NCI-H2227 (cell line): ENCODE measurements around the gene DSCAM.

Experiments used
- DNase-seq: peaks from one replicate; lab custom pipeline; 2025; ENCODE audit not compliant: unreplicated experiment; lab: John Stamatoyannopoulos, UW

DSCAM gene

DNA sequence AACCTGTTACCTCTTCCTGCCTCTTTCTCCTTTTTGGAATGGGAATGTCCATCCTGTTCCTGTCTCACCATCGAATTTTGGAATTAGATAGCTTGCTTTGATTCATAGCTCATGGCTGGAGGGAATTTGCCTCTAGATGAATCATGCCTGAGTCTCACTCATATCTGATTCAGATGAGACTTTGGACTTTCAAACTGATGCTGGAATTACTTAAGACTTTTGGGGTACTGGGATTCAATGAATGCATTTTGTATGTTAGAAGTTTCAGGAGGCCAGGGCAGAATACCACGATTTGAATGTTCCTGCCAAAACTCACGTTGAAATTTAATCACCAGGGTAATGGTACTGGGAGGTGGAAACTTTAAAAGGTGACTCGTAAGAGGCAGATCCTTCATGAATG lies 132.4 kb downstream of the DSCAM start:
- no peak for DNase-seq

DNA sequence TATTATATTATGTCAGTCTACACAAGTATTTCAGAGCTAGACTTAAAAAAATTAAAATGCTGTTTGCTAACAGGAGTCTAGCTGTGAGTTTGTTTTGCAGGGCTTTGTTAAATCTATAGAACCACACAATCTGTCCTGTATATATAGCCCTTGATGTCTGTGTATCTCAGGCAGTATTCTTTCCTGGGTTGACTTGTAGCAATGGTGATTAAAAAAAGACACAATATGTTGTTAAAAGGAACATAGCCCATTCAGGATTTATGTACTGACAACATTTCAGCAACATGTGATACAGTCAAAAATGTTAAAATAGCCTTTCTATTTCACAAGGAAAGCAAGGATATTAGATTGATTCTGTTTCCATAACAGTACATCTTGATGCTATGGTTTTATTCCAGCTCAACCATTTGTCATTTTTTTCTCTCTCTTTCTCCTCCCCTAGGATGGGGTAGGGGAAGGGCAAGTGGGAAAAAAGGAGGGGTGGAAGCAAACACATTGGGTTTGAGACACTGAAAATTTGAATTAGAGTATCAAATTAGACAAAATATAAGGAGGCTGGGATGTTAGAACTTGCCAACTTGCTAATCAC lies 139.2 kb downstream of the DSCAM start:
- DNase-seq, result no peak

DNA sequence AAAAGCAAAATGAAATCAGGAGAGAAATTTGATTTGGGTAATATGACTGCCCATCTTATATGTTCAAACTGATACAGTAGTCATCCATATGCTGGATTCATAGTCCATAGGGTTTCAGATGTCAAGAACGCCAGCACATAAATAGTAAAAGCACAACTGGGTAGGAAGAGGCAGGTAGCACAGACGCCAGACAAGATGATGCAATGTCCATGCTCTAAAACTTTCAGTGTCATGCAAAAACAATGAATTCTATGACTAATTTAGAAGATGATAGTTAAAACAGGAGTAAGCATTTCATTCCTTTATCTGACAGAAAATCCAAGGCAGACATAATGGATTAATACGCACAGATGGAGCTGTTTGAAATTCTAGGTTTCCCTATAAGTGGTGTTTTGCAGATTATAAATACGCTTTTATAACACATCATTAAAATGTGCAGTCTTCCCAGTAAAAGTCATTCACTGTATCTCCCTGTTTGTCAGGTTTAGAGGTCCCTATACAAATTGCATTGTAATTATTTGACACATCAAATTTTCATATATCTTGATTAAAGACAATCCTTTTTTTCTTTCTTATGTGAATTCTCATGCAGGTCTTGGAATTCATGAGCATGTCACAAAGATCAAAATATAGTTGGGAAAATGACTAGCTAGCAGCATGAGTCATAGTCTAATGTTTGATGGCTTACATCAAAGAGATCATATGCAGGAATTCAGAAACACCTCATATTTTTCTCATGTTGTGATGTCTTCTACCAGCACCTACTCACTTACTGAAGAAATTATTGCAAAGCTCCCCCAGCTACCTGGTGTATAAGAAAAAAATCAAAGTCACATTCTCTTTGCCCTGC lies 139.9 kb downstream of the DSCAM start:
- DNase-seq, result no peak

DNA sequence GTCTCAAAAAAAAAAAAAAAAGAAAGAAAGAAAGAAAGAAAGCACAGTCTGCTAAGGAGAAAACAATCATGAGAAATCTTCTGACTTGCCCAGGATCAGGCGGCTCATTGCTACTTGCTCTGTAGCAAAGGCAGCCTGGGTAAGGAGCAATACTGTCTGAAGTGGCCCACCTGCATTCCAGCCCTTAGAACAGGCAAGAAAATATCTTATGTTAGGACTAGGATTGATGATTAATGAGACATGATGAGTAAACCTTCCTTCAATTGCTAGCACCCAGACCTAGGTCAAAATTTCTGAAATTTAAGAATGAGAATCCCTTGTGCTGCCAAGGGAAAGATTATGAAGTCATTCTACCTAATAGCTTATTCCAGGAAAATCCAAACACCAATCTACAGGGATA lies 140.8 kb downstream of the DSCAM start:
- DNase-seq, result no peak

DNA sequence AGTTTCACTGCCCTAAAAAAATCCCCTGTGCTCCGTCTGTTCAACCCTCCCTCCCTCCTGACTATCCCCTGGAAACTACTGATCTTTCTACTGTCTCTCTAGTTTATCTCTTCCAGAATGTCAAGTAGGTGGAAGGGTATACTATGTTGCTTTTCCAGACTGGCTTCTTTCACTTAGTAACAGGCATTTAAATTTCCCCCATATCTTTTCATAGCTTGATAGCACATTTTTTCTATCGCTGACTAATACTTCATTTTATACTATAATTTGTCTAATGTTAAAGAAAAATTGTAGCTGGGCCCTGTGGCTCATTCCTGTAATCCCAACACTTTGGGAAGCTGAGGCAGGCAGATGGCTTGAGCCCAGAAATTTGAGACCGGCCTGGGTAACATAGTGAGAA lies 142.8 kb downstream of the DSCAM start:
- no peak for DNase-seq

DNA sequence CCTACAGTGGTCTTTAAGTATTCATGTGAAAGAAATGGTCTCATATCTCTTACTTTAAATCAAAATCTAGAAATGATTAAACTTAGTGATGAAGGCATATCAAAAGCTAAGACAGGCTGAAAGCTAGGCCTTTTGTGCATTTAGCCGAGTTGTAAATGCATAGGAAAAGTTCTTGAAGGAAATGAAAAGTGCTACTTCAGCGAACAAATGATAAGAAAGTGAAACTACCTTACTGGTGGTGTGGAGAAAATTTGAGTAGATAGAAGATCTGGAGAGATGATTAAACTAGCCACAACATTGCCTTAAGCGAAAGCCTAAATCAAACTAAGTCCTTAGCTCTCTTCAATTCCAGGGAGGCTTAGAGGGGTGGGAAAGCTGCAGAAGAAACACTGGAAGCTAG lies 147.6 kb downstream of the DSCAM start:
- DNase-seq, result no peak

DNA sequence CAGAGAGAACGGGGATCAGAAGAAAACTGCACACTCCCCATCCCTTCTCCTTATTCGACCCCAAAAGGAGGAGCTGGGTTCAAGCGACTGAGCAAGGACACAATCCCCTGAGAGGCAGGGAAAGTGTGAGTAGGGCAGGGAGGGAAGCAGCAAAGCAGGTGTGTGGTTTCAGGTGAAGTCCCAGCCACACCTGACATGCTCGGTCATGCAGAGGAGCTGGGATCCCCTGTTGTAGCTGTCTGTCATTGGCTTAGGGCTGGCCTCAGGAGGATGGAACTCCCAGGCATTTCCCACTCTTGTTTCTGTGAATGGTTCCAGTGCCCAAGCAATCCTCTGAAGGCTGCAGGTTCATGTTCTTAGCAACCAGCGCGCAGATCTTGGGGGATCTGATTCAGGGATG lies 150.7 kb downstream of the DSCAM start:
- DNase-seq, result no peak

DNA sequence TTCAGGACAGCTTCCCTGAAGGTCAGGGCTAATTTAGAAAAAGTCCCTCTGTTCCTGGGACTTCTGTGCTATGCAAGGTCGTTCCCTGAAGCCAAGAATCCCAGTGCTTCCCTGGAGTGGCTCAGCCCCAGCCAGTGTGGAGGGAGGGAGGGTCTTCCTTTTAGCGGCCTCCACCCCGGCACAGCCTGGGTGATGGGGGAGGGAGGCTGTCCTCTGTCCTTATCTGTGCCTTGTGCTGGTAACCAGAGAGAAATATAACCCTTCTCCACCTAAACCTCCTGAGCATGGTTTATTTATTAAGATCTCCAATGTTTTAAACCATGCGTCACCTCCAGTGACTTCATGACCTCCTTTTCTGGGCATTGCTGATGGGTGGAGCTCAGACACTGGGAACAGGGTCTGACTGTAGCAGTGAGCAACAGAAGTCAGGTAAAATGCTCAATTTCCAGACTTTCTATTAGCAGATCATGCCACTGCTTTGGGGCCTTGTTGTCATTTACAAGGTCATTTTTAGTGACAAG lies 157.1 kb downstream of the DSCAM start:
- DNase-seq, result no peak

DNA sequence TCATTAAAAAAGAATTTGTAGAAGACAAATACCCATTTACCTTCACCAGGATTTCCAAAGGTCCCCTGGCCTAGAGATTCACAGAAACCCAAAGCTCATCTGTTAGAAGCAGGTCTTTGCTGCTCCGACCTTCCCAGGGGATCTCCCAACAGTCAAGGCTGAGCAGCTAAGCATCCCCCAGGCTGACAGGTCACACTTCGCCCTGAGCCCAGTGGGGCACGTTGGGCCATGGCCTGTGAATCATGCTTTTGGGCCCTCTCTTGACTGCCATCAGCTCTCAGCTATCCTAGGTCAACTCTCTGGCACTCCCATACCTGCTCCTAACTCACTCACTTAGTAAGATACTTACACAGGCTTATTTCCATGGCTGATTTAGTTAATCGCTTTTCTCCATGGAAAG lies 157.7 kb downstream of the DSCAM start:
- no peak for DNase-seq

DNA sequence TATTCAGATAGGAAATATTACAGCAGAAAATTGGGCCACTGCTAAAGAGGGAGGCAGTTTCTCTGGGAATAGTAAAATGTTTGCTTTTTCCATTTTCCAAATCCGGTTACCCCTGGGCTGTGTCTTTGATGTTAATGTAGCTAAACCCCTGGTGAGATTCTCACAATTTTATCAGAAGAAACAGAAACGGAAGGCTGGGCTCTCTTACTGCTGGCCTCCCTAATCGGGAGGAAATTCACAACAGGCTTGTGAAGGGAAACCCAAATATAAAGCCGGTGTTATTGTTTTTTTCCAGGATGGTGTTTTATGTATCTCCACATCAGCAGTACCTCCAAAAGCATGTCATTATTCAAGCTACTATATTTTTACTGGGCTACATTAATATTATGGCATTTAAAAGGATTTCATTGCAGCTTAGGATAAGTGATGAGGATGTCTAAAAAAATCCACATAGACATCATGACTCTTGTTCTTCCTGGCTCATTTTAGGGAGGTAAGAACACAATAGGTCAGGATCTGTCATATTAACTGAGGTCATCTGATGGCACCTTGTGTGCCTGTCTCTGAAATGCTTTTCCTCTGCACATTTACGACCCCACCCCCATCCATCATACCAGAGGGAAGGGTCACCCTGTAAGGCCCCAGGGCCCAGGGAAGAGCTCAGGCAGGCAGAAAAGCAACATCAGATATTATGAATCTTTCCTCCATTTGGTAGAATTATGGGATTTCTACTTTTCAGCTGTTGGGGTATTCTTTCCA lies 158.7 kb downstream of the DSCAM start:
- DNase-seq, result no peak

DNA sequence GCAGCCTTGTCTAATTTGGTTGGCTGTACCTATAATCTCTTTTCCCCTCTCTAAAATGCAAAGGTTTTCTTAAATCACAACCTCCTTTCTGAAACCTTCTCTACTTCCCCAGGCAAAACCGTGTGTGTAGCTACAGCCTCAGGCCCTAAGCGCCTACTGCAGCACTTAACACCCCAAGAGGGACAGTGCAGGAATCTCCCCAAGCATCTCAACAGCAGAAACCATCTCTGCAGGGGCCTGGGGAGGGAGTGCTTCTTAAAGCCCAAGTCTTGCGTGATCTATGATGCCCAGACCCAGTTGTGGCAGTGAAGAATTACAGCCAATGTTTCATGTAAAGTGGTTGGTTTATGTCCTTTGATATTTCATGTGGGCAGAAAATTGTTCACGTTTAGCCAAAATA lies 159.3 kb downstream of the DSCAM start:
- DNase-seq, result no peak

DNA sequence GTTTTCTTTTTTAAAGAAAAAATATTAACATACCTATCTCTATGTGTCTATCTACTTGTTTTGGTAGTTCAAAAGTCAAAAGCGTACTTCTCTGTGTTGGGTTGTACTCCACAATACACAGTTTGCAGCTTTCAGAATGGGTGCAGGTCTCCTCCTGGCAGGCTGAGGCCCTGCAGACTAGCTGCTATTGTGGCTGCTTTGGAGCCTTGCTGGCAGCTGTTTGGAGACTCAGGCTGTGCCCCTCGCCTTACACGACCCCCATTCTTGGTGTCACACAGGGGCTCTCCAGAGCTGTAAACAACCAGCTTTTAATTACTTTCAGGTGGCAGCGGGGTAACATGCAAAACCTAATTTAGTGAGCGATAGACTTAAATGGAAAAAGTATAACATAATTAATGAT lies 160.4 kb downstream of the DSCAM start:
- DNase-seq, result no peak

DNA sequence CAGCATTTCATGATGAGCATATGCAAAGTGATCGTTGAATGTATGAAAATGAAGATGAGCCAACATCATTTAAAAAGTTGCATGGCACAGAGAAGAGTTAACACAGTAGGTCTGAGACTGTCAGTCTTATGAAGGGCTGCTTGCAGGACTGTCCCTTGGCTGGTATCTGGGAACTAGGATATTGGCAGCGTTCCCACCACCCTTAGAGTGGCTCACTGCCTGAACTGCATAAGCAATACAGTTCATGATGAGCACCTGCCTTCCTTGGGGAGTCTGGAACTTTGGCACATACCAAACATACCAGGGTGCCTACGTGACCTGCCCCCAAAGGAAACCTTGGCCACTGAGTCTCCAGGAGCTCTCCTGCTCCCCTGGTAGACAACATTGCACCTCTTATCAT lies 161.8 kb downstream of the DSCAM start:
- DNase-seq, result no peak

DNA sequence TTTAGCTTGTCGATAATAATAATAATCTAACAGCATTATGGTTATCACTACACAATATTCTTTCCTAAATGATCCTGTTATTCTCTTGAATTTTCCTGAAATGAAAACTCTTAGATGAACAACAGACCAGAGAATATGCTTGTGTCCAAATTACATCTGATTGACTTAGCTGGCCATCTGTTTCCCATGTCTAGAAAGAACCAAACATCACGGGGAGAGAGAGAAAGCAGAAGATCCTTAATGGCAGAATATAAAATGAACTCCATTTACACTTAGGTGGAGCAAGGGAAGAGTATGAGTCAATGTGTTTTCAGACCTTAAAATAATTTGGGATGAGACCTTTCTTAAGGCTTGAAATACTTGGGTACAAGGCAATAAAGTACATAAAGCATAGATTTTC lies 162.2 kb downstream of the DSCAM start:
- no peak for DNase-seq

DNA sequence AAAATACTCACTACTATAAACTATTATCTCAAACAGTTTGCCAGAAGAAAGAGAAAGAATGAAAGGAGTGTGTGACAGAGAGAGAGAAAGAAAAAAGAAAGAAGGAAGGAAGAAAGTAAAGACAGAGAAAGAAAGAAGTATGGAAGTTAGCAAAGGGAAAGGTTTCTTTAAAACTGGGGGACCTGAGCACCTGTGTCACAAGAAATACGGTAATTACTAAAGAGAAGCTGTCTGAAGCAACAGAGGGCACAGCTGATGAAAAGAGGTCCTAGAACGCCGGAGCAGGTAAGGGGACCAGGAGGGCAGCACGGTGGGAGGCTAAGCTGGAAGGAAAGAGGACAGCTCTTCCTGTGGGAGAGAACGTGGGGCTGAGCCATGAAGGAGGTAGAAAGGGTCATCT lies 163.6 kb downstream of the DSCAM start:
- DNase-seq, result no peak

DNA sequence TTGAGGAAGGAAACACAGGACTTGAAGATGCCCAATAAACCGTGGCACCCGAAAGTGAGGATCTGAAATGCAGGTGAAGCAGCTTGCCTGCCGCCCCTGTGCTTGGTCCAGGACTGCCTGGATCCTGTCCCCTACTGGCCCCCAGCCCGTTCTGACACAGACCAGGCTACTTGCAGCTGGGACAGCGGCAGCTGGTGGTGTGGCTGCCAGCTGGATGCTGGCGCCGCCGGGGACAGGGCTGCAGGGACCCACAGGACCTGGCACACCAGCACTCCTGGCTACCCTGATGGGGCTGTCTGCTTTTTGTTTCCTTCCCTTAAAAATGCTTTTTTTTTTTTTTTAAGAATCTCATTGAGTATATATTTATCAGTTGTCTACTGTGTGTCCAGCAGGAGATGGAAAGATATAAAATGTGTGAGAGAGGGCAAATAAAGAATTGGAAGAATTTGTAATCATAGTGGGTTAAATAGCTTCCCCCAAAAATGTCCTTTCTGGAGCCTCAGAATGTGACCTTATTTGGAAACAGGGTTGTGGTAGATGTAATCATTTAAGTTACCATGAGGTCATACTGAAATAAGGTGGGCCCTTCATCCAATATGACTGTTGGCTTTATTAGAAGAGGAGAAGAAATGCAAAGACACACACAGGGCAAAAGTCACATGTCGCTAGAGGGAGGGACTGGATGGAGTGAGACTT lies 165.6 kb downstream of the DSCAM start:
- DNase-seq, result no peak

DNA sequence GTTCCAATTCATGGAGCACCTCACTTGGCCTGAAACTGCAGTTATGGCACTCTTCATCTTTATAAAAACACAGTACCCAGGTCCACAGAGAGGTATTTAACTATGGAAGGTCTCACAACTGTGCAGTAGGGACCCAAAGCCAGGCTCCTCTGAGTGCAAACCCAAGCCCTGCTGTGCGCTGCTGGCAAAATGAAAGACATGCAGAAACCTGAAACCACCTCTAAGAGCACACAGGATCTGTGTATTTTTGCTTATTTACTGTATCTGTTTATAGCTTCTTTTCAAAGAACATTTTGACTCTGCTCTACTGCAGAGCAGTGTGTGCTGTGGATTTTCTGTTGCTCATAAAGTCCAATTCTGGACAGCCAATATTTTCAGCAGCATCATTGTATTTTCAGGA lies 166.6 kb downstream of the DSCAM start:
- DNase-seq, result no peak

DNA sequence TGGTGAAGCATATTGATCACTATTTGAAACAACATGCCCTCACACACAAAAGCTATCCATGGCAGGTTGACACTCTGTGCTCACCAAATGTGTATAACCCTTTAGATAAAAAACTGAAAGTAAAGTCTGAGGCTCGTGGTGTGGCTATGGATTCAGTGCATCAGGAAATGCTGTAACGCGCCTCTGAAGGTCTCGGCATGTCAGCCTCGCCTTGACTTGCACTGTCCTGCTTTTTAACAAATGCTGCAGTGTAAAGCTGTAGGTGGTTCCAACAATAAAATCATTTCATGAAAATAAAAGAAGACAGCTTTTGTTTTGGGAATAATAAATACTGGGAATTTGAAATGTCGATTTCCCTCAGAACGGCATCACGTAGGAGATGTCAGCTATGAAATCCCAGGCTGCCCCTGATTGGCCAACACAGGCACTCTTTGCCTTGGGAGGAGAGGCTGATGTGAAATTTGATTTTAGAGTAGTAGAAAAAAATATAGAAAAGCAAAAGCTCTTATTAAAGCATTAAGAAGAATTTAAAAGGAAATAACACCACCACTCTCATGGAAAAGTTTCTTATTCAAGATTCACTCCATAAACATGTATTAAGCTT lies 168.2 kb downstream of the DSCAM start:
- no peak for DNase-seq

DNA sequence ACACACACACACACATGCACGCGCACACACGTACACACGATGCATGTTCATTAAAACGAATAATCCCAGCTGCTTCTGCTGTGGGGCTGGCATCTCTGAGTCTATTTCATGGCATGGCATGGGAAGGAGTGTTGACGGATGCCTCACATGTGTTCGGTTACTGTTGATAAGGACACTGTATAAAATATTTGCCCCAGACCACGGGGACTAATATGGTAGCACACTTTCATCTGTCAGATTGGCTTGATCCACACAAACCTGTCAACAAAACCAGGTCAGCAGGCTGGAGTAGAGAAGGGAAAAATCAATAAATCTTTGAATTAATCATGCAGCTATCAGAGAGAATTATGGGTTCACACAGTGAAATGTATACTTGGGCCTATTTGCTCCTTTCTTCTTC lies 171.9 kb downstream of the DSCAM start:
- DNase-seq, result no peak

DNA sequence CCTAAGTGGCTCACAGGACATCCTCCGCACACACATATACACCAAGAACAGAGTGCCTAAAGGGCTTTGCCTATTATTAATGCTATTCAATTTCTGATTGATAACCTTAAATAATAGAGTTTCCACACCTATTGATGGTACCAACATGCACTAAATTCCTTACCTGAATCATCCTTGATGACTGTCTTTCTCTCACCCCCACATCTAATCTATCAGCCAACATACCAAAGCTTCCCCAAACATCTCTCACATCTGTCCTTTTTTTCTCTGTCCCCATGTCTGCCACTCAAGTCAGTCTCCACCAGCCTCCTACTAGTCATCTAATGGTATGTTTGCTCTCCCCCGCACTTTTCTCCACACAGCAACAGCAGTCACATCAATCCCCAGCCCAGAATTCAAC lies 174.4 kb downstream of the DSCAM start:
- DNase-seq, result no peak

DNA sequence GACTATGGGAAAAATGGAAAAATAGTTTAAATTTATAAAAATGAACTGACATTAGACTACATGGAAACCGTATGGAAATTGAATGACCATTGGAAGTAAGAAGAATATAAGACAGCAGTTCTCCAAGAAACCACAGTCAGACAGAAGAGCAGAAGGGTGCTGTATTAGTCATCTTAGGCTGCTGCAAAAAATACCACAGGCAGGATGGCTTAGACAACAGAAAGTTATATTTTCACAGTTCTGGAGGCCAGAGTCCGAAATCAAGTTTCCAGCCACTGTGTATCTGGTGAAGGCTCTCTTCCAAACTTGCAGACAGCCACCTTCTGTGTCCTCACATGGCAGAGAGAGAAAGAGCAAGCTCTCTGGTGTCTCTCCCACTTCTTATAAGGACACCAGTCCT lies 175.2 kb downstream of the DSCAM start:
- no peak for DNase-seq
